ENCODE data around the gene PRM1. TPM values are rescaled to one million over a fixed set of nuclear protein-coding genes. Genes with fewer than 3 reads are reported as not detected.

The PRM1 gene
- total and polyA plus RNA-seq, 2 of the 13 experiments (the other 11 are each of a cell fraction or from before 2014, with no cell fraction given): not detected

- TF ChIP-seq, protein P1, sequence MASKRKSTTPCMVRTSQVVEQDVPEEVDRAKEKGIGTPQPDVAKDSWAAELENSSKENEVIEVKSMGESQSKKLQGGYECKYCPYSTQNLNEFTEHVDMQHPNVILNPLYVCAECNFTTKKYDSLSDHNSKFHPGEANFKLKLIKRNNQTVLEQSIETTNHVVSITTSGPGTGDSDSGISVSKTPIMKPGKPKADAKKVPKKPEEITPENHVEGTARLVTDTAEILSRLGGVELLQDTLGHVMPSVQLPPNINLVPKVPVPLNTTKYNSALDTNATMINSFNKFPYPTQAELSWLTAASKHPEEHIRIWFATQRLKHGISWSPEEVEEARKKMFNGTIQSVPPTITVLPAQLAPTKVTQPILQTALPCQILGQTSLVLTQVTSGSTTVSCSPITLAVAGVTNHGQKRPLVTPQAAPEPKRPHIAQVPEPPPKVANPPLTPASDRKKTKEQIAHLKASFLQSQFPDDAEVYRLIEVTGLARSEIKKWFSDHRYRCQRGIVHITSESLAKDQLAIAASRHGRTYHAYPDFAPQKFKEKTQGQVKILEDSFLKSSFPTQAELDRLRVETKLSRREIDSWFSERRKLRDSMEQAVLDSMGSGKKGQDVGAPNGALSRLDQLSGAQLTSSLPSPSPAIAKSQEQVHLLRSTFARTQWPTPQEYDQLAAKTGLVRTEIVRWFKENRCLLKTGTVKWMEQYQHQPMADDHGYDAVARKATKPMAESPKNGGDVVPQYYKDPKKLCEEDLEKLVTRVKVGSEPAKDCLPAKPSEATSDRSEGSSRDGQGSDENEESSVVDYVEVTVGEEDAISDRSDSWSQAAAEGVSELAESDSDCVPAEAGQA (IDR thresholded peaks at IDR 0.05; ENCODE audit: low read depth): no peak
- TF ChIP-seq, protein P1 (CRISPR knock-in tag; IDR thresholded peaks at IDR 0.05; ENCODE audit: borderline replicate concordance): no peak
- TF ChIP-seq, protein P2, sequence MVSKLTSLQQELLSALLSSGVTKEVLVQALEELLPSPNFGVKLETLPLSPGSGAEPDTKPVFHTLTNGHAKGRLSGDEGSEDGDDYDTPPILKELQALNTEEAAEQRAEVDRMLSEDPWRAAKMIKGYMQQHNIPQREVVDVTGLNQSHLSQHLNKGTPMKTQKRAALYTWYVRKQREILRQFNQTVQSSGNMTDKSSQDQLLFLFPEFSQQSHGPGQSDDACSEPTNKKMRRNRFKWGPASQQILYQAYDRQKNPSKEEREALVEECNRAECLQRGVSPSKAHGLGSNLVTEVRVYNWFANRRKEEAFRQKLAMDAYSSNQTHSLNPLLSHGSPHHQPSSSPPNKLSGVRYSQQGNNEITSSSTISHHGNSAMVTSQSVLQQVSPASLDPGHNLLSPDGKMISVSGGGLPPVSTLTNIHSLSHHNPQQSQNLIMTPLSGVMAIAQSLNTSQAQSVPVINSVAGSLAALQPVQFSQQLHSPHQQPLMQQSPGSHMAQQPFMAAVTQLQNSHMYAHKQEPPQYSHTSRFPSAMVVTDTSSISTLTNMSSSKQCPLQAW (CRISPR knock-in tag; IDR thresholded peaks at IDR 0.05): no peak
- TF ChIP-seq, protein P3, sequence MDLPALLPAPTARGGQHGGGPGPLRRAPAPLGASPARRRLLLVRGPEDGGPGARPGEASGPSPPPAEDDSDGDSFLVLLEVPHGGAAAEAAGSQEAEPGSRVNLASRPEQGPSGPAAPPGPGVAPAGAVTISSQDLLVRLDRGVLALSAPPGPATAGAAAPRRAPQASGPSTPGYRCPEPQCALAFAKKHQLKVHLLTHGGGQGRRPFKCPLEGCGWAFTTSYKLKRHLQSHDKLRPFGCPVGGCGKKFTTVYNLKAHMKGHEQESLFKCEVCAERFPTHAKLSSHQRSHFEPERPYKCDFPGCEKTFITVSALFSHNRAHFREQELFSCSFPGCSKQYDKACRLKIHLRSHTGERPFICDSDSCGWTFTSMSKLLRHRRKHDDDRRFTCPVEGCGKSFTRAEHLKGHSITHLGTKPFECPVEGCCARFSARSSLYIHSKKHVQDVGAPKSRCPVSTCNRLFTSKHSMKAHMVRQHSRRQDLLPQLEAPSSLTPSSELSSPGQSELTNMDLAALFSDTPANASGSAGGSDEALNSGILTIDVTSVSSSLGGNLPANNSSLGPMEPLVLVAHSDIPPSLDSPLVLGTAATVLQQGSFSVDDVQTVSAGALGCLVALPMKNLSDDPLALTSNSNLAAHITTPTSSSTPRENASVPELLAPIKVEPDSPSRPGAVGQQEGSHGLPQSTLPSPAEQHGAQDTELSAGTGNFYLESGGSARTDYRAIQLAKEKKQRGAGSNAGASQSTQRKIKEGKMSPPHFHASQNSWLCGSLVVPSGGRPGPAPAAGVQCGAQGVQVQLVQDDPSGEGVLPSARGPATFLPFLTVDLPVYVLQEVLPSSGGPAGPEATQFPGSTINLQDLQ (CRISPR knock-in tag; IDR thresholded peaks at IDR 0.05): no peak
- TF ChIP-seq ELF1 (CRISPR knock-in tag; IDR thresholded peaks at IDR 0.05) (no peak), NR3C1 (CRISPR knock-in tag; IDR thresholded peaks at IDR 0.05) (no peak), ZNF207 (IDR thresholded peaks at IDR 0.05; ENCODE audit: borderline replicate concordance) (no peak), EP300 (IDR thresholded peaks at IDR 0.05; ENCODE audit: low read depth in 2 of 2, low read length in 2 of 2) (no peak), EP300 (CRISPR knock-in tag; IDR thresholded peaks at IDR 0.05; ENCODE audit: borderline replicate concordance) (no peak), ZFX (CRISPR knock-in tag; IDR thresholded peaks at IDR 0.05; ENCODE audit: low read depth) (no peak), ZMAT5 (CRISPR knock-in tag; IDR thresholded peaks at IDR 0.05; ENCODE audit: borderline replicate concordance, low read depth) (no peak), NRL (CRISPR knock-in tag; IDR thresholded peaks at IDR 0.05; ENCODE audit: borderline replicate concordance) (no peak), ZFP37 (CRISPR knock-in tag; IDR thresholded peaks at IDR 0.05; ENCODE audit: borderline replicate concordance) (no peak)
- TF ChIP-seq, protein P4, sequence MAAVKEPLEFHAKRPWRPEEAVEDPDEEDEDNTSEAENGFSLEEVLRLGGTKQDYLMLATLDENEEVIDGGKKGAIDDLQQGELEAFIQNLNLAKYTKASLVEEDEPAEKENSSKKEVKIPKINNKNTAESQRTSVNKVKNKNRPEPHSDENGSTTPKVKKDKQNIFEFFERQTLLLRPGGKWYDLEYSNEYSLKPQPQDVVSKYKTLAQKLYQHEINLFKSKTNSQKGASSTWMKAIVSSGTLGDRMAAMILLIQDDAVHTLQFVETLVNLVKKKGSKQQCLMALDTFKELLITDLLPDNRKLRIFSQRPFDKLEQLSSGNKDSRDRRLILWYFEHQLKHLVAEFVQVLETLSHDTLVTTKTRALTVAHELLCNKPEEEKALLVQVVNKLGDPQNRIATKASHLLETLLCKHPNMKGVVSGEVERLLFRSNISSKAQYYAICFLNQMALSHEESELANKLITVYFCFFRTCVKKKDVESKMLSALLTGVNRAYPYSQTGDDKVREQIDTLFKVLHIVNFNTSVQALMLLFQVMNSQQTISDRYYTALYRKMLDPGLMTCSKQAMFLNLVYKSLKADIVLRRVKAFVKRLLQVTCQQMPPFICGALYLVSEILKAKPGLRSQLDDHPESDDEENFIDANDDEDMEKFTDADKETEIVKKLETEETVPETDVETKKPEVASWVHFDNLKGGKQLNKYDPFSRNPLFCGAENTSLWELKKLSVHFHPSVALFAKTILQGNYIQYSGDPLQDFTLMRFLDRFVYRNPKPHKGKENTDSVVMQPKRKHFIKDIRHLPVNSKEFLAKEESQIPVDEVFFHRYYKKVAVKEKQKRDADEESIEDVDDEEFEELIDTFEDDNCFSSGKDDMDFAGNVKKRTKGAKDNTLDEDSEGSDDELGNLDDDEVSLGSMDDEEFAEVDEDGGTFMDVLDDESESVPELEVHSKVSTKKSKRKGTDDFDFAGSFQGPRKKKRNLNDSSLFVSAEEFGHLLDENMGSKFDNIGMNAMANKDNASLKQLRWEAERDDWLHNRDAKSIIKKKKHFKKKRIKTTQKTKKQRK (IDR thresholded peaks at IDR 0.05; ENCODE audit: low read length): no peak
Measured at GRCh38 chr16:11292076-11292748, 11.1 kb upstream of the PRM1 start (continued).
